ENCODE results near the gene C2orf42.
A peak's percentile ranks its signal among the peaks of the same experiment; 100 is the strongest.
"Not testable (repeated sequence)": the region's sequence is repeated elsewhere in the genome, so short reads cannot be mapped to it uniquely, and the experiment has no call there.

C2orf42 gene

DNA sequence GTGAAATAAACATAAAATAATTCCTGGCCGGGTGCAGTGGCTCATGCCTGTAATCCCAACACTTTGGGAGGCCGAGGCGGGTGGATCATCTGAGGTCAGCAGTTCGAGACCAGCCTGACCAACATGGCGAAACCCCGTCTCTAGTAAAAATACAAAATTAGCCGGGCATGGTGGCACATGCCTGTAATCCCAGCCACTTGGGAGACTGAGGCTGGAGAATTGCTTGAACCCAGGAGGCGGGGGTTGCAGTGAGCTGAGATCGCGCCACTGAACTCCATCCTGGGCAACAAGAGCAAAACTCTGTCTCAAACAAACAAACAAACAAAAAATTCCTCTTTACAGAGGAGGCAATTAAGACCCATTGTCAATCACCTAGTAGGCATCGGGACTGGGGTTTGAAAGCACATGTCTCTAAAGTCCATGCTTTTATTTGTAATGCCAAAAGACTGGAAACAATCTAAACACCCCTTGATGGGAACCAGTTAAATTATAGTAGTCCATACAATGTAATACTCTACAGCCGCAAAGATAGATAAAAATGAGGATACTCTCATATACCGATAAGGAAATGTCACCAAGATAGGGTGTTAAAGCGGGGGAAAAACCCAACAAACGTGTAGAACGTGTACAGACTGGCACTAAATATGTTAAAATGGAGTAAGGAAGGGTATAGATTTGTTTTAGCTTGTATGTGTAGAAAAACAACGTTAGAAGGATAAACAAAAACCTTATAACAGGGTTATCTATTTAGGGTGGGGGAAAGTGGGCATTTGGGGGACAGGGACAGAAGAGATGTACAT is 59.3 kb downstream of the C2orf42 start:
- not testable (repeated sequence) for DNase-seq (ENCODE audit: low spot score)

DNA sequence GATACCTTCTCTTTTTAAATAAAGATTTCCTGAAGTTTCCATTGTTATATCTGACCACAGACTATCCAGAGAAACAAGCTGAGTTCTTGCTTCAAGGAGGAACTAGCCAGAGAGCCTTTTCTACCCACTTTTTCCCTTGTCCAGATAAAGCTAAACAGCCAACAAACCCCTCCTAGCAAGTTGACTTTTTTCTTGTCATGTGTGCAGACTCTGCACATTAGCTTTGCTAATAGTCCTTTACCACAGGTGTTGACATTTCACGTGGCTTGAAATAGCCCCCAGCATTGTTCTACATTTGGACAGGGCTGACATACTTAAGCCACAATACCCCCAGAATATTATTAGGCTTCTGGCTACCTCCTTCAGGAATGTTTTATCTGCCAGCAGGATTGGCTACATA is 62.8 kb downstream of the C2orf42 start:
- DNase-seq (ENCODE audit: low spot score) = no peak

DNA sequence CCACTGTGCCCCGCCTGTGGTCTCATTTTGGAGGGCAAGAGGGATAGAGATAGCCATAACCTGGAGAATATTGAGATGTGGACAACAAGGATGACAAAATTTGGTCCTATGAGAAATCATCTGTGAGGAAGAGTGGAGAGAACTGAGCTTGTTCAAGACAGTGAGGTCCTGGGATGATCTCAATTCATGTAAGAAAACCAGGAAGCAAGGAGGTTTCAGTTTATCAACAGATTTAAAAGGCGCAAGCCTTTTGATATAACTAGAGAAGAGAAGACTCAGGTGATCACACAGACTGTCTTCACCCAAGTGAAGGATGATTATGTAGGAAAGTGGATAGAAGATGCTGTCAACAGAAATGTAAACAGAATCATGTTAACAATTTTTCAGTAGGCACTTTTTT is 64.4 kb downstream of the C2orf42 start:
- DNase-seq (ENCODE audit: low spot score) = no peak

DNA sequence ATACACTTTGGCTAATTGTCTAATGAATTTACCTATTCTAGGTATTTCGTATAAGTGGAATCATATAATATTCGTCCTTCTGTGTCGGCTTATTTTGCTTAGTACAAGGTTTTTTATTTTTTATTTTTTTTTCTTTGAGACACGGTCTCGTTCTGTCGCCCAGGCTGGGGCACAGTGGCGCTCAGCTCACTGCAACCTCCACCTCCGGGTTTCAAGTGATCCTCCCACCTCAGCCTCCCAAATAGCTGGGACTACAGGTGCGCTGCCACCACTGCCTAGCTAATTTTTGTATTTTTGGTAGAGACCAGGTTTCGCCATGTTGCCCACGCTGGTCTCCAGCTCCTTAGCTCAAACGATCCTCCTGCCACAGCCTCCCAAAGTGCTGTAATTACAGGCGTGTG is 65.3 kb downstream of the C2orf42 start:
- DNase-seq (ENCODE audit: low spot score) = no peak

DNA sequence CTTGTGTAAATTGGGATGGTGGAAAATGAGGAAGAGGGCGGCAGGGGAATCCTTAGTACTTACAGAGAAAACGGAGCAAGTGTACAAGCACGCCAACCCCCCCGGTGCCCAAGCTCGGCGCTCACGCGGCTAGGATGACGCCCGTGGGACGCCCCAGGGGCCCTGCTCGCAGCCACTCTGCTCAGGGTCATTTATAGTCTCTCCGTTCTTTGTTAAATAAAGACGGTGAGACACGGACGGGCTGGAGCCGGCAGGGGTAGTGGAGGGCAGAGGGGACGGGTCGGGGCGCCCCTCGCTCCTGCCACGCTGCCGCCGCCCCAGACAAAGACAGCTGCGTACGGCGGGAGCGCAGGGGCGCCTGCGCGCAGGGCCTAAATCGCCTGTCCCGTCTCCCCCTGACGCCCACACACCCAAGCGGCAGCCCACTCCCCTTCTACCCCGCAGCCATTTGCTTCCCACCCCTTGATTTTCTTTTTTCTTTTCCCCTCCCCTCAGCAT is 65.8 kb downstream of the C2orf42 start:
- DNase-seq (ENCODE audit: low spot score) = peak; percentile 48

DNA sequence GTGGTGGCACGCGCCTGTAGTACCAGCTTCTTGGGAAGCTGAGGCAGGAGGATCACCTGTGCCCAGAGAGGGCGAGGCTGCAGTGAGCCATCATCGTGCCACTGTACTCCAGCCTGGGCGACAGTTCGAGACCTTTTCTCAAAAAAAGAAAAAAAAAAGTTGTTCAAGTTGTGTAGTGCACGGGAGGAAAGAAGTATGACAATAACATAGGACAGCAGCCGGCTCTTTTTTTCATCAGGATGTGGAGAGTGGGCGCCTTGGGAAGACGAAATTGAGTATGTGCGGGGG is 67.0 kb downstream of the C2orf42 start:
- DNase-seq (ENCODE audit: low spot score) = no peak

DNA sequence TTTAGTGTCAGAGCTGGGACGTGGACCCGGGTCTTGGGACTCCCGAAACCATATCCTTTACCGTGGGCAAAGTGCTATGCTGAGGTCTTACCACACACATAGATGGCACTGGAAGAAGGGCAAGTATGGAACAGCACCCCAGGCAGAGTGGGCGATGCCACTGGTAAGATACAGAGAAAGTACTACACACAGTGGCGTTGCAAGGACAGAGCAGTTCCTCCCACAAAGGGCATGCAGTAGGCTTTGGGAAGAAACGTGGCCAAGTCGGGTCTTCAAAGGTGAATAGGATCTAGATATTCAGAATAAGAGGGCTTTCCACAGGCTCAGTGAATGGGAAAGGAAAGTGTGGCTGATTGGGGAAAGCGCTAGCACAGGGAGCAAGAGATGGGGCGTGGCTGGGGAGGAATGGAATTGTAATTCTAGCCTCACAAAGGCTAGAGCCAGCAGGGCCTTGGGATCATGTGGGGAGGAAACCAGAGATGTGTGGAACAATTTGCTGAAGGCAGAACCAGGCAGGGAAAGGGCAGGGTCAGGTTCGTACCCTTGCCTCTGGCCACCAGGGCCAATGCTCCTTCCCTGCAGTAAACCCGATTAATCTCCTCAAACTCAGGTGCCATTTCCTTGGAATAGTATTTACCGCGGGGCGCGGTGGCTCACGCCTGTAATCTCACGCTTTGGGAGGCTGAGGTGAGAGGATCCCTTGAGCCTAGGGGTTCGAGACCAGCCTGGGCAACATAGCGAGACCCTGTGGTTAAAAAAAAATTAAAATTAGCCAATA is 67.6 kb downstream of the C2orf42 start:
- peak; percentile 75 for DNase-seq (ENCODE audit: low spot score)

DNA sequence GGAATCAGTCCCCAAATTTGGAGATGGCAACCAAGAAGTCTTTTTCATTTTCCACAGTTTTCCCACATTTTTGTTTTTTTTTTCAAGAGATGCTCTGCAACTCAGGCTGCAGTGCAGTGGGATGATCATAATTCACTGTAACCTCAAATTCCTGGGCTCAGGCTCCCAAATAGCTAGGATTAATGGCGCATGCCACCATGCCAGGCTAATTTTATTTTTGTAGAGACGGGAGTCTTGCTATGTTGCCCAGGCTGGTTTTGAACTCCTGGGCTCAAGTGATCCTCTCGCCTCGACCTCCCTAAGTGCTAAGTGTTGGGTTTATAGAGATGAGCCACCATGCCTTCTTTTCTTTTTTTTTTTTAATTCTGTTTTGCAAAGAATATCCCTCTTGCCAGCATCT is 68.3 kb downstream of the C2orf42 start:
- DNase-seq (ENCODE audit: low spot score) = no peak

DNA sequence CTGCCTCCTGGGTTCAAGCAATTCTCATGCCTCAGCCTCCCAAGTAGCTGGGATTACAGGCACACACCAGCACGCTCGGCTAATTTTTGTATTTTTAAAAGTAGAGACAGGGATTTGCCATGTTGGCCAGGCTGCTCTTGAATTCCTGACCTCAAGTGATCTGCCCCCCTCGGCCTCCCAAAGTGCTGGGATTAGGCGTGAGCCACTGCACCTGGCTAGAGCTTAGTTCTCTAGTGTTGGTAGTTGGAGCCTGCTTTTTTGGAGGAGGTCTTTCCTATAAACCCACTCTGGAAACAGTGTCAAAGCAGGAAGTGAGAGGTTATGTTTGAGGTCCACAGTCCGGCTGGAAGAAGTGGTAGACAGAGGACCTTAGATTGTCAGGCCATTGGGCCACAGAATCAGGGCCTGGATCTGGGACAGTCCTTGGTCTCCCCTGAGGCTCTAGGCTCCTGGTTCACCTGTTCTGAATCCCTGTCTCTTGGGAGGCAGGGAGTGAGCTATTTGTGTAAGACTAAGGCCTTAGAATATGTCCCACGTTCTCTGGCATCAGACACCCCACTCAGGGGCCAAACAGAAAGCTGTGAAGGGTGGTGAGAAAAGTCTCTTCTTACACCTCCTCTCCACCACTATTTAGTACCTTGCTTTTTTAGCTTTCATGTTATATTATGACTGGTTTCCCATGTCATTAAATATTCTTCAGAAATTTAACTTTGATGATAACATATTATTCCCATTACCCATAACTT is 69.0 kb downstream of the C2orf42 start:
- DNase-seq (ENCODE audit: low spot score) = no peak

DNA sequence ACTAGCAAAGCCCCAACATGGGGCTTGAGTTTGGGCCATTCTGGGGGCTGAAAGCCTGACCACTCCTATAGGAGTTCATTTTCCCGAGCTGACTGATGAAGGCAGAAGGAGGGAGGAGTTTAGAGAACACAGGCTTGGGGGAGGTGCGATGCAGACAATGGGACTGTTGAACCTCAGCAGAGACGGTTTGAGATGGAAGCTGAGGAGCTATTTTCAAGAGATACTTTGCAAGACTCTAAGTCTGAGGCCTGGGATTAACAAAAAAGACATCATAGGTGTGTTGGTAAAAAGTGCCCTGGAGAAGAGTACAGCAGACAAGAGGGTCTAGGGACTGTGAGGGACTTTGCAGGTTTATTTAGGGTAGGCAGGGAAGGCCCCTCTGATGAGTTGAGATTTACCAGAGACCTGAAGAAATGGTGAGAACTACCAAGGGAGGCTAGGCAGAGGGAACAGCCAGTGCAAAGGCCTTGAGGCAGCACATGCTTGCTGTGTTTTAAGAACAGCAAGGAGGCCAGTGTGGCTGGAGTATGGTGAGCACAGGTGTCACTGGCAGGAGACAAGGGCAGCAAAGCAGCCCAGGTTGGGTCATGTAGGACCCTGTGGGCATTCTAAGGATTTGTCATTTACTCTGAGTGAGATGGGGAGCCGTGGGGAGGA is 71.9 kb downstream of the C2orf42 start:
- DNase-seq (ENCODE audit: low spot score) = no peak

DNA sequence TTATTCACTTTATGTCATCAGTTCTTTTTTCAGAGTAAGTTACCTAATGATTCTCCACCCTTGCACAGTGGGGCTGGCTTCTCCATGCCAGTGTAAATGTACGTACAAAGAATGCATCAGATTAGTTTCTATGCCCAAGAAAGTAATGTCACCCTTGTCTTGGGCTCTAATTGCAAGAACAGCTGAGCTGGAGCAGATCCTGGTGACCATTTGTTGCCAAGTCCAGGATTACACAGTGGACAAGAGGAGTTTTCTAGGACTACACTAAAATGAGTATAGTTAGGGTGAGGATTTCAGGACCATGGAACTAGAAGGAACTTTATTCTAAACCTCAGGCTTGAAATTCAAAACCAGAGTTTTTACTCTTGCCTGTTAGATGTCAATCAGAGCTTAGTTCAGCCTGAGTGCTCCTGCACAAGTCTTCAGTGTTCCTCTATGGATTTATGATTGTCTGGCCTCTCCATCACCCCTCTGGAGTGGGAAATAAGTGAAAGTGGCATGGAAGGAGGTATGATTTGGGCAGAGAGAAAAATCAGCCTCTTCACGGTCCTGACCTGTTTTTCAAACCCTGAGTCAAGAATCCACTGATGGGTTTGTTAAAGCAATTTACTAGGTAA is 73.8 kb downstream of the C2orf42 start:
- DNase-seq (ENCODE audit: low spot score) = no peak

DNA sequence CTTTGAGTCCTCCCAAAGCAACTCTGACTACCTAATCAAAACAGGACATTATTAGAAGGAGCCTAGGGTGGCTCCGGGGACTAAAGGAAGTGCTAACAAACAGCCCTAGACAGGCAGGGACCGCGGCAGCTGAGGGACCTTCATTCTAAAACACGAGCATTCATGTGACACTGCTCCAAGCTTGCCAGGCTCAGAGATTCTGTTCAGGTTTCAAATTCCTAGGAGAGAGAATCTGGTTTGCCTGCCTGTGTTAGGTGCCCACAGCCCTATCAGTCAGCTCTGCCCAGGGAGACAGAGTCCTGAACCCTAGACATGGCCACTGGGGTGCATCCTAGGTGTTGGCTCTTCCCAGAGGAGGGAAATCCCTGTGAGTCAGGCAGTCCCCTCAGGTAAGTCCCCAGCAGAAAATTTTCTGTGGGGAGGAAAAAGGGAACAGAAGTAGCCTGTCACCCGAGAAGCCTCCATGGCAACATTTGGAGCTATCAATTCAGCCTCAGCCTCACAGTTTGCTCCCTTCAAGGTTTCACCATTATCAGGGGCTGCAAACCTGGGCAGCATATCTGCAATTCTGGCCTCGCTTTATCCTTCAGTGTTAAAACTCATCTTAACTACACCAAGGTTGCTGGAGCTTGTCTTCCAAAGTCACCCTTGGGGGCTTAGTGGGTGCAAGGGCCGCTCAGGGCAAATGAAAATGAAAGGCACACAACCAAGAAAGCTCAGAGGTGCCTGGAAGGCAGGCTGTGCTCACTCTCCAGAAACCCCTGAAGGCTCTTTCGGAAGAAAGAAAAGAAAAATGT is 75.0 kb downstream of the C2orf42 start:
- DNase-seq (ENCODE audit: low spot score) = no peak

DNA sequence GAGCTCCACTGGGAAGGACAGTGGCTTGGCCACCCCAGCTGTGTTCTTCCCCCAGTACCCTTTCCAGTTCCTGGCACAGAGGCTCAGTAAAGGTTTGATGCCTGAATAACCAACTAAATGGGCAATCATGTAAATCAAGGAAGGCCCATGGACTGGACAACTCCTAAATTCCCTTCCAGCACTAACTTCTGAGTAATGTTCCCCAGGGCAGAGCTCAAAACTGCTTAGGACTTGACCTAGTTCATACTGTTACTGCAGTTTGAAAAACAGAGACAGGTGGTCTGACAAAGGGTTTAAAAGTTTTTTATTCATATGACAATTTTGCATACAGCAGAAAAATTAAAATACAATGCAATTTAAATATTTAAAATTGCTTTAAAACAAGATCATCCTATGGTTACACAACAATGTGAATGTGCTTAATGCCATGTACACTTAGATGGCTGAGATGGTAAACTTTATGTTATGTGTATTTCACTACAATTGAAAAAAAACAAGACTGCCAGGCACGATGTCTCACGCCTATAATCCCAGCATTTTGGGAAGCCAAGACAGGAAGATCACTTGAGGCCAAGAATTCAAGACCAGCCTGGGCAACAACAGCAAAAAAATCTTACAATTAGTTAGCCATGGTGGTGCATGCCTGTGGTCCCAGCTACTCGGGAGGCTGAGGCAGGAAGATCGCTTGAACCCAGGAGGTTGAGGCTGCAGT is 77.3 kb downstream of the C2orf42 start:
- no peak for DNase-seq (ENCODE audit: low spot score)

DNA sequence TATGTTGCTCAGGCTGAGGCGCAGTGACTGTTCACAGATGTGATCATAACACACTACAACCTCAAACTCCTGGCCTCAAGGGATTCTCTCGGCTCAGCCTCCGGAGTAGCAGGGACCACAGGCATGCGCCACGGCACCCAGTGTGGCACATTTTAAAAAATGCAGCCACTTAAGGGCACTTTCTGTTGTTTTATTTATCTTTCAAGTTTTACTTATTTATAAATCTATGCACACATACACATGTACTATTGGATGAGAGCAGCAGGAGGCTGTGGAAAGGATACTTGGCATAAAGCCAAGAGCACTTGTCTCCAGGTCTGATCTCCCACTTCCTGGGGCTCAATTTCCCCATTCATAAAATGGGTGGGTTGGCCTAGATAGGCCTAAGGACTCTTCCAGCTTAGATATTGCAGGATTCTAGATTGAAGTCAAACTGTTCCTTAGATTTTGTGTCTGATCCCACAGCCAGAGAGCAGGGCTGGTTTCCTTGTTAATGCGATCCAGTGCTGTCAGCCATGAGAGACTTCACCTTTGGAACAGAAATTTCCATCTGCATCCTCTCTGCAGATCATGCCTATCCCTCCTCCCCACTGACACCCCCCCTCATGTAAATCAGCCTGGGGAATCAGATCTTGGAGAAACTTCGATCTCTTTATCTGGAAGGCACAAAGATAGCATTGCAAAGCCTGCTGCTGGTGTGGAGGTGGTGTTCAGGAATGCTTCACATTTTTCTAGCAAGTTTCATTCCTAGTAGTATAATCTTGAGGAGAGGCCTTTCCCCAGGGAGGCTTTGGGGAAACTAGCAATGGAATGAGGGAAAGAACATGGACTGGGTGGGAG is 78.8 kb downstream of the C2orf42 start:
- DNase-seq (ENCODE audit: low spot score) = peak; percentile 67

DNA sequence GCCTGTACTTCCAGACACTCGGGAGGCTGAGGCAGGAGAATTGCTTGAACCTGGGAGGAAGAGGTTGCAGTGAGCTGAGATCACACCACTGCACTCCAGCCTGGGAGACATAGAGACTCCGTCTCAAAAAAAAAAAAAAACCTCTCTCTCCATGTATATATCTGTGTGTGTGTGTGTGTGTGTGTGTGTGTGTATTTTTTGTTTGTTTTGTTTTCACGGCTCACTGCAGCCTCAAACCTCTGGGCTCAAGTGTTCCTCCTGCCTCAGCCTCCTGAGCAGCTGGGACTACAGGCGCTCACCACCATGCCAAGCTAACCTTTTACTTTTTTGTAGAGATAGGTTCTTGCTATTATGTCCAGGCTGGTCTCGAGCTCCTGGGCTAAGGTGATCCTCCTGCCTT is 80.4 kb downstream of the C2orf42 start:
- DNase-seq (ENCODE audit: low spot score) = not testable (repeated sequence)

DNA sequence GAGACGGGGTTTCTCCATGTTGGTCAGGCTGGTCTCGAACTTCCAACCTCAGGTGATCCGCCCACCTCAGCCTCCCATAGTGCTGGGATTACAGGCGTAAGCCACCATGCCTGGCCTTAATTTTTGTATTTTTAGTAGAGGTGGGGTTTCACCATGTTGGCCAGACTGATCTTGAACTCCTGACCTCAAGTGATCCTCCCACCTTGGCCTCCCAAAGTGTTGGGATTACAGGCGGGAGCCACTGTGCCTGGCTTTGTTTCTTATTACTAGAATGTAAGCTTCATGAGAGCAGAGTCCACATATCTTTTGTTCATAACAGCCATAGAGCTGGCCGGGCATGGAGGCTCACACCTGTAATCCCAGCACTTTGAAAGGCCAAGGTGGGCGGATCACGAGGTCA is 84.7 kb downstream of the C2orf42 start:
- not testable (repeated sequence) for DNase-seq (ENCODE audit: low spot score)

DNA sequence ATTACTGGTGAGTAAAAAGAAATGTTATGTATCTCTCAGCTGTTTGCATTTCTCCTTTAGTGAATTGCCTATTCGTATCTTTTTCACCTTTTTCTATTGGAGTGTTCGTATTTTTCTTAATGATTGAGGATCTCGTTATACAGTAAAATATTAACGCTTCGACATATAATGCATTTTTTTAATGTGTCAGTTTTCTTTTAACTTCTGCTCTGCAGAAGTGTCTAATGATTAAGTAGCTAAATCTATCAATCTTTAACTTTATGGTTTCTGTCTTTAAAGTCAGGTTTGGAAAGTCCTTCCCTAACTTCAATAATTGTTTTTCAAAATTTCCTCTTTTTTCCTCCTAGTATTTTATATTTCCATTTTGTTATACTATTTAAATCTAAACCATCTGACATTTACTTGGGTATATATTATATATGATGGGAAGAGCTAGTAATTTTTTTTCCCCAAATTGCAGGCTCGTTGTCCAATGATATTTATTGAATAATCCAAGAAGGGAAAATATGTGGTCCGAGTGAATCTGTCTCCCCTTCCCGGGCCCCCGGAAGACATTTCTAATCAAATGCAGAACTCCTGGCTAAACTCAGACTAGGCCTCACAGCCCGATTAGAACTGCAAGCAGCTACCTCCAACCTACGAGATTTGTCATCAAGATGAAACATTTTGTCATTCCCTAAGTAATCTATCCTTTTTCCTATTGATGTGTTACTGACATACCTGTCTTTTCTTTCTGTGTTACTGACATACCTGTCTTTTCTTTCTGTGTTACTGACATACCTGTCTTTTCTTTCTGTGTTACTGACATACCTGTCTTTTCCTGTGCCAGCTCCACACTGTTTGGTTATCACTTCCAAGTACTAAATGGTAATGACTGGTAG is 86.3 kb downstream of the C2orf42 start:
- DNase-seq (ENCODE audit: low spot score) = peak; percentile 50

DNA sequence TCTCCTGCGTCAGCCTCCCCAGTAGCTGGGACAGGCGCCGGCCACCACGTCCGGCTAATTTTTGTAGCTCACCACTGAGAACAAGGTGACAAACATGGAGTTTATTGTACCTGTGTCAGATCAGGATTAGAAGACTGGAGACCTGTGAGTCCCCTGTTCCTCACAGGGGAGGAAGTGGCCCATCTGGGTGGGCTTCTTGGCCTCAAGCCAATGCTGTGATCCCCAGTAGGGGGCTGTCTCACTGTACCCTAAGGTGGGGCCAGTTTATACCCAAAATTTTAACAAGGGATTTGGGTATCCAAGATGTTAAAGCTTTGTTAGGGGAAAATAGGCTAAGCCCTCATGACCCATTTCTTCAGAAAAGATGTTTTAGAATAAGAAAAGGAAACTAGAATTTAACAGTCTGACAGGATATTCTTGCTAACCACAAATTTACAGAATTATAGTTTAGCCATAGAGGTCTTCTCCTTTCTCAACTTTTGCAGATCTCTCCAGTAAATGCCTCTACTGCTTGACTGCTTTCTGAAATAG is 87.2 kb downstream of the C2orf42 start:
- DNase-seq (ENCODE audit: low spot score) = no peak
